SK-N-MC (cell line): Measurements from ENCODE around the gene XAGE3.
"Not testable (repeated sequence)": the region's sequence is repeated elsewhere in the genome, so short reads cannot be mapped to it uniquely, and the experiment has no call there.

Experiments
- EZH2 ChIP-seq: fragments of 200-600 bp; sonication (generic); IDR thresholded peaks from one replicate; pipeline ENCODE4 v1.6.1; 2017; ENCODE audit warnings: antibody characterized with exemption
- POLR2AphosphoS5 ChIP-seq: IDR thresholded peaks from 2 replicates; pipeline ENCODE4 v1.6.1; 2012; ENCODE audit warnings: mild to moderate bottlenecking, low read depth, low read length, borderline replicate concordance

DNA sequence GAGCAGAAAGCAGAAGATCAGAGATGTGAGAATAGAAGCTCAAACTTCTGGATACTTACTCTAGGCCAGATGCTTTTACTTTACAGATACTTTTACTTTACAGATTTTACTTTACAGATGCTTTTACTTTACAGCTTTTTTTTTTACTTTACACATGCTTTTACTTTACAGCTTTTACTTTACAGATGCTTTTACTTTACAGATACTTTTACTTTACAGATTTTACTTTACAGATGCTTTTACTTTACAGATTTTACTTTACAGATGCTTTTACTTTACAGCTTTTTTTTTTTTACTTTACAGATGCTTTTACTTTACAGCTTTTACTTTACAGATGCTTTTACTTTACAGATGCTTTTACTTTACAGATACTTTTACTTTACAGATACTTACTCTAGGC lies 5.9 kb upstream of the XAGE3 start:
- TF ChIP-seq EZH2, POLR2AphosphoS5: not testable (repeated sequence)
